Uterus (tissue), 2 donors: Measurements from ENCODE around the gene STUM.

Source experiments
- POLR2A ChIP-seq, 2 donors: fragments of 450-650 bp; IDR thresholded peaks; one replicate each; pipeline ENCODE4 v1.6.1; 2016; ENCODE audit warnings: antibody characterized with exemption in 2 of 2, mild to moderate bottlenecking in 1 of 2, moderate library complexity in 1 of 2
- TF ChIP-seq, protein P1 (sequence below), 4 experiments: fragments of 200-600 bp in 2 of 4; fragments of 450-650 bp in 2 of 4; sonication (generic) in 2 of 4; IDR thresholded peaks; one replicate each; pipeline ENCODE4 v1.5.1; 2016 to 2019; ENCODE audit warnings: antibody characterized with exemption in 4 of 4, mild to moderate bottlenecking in 2 of 4, moderate library complexity in 1 of 4

DNA sequence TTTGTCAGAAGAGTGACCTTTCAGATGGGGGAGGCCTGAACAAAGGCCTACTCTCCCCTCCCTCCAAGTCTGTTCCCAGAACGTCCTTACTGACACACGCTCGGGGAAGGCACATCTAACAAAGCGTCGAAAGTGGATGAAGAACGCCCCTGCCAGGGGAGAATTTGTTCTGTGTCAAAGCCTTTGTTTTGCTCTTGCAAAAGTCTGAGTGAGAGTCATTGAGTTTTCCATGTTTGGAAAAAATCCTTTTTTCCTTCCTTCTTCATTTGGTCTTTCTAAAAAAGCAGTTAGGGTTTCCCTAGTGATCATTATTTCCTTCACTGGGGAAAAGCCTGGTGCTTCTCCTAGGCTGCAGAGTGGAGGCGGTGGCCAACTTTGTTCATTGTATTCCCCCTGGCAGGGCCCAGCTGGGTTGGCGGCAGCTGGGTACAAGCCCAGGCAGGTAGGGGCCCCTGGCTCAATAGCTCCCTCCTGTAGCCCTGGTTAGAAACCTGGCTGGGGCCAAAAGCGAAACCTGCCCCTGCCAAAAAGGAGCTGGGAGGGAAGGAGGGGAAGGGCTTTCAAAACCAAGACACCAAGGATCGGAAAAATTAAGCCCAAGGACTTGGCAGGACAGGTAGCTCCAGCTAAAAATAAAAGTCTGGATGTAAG lies 109.5 kb downstream of the STUM start:
- TF ChIP-seq POLR2A (IDR thresholded peaks at IDR 0.05), result no peak
- TF ChIP-seq, protein P1, sequence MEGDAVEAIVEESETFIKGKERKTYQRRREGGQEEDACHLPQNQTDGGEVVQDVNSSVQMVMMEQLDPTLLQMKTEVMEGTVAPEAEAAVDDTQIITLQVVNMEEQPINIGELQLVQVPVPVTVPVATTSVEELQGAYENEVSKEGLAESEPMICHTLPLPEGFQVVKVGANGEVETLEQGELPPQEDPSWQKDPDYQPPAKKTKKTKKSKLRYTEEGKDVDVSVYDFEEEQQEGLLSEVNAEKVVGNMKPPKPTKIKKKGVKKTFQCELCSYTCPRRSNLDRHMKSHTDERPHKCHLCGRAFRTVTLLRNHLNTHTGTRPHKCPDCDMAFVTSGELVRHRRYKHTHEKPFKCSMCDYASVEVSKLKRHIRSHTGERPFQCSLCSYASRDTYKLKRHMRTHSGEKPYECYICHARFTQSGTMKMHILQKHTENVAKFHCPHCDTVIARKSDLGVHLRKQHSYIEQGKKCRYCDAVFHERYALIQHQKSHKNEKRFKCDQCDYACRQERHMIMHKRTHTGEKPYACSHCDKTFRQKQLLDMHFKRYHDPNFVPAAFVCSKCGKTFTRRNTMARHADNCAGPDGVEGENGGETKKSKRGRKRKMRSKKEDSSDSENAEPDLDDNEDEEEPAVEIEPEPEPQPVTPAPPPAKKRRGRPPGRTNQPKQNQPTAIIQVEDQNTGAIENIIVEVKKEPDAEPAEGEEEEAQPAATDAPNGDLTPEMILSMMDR (IDR thresholded peaks at IDR 0.05), result no peak
